Measurements from ENCODE around the gene PCNX1. TPM values are rescaled to one million over a fixed set of nuclear protein-coding genes. Genes with fewer than 3 reads are reported as not detected.

The PCNX1 gene
- total and polyA plus RNA-seq, 9 of the 15 experiments (the other 6 are each of a cell fraction or from before 2014, with no cell fraction given), result 0.30 to 4.5 (median 2.3) TPM

- TF ChIP-seq NR2C2 (CRISPR knock-in tag; IDR thresholded peaks at IDR 0.05) (no peak), NR2C2 (tag; IDR thresholded peaks at IDR 0.05) (no peak), GTF2F1 (IDR thresholded peaks at IDR 0.05; ENCODE audit: low read depth, low read length) (no peak), PTRF (tag; IDR thresholded peaks at IDR 0.05) (no peak), SRSF1 (IDR thresholded peaks at IDR 0.05; ENCODE audit: low read depth, low read length) (no peak), FOXO4 (CRISPR knock-in tag; IDR thresholded peaks at IDR 0.05) (no peak), YBX1 (IDR thresholded peaks at IDR 0.05) (no peak), HNRNPLL (IDR thresholded peaks at IDR 0.05; ENCODE audit: low read depth, low read length, poor library complexity, severe bottlenecking) (no peak)
These were observed 212.6 kb downstream of the PCNX1 start (continued) for GRCh38 chr14:71119832-71120231.

GRCh38 chr14:71121001-71121400 is 213.7 kb downstream of the PCNX1 start:
- ChIA-PET POLR2A (no interaction called here), CTCF (ENCODE audit: low intra/inter-chr PET ratio) (no interaction called here)
- in situ Hi-C loops (cut with MboI), result no loop called here
- Histone ChIP-seq H2AFZ (ENCODE audit: low read depth, low read length) (no peak overlapping the region), H3K9me1 (ENCODE audit: control insufficient read depth, insufficient read depth, low read length) (no peaks in the 10 kb centered on the region), H3K27ac (ENCODE audit: extremely low read depth, low read depth, low read length) (no peak overlapping the region), H3K4me1 (replicated peaks in 1 of 2; ENCODE audit: control insufficient read depth in 2 of 2, insufficient read depth in 2 of 2, low read length in 2 of 2) (no peaks in the 10 kb centered on the region; a peak in 1 of 5 replicates), H3K4me3 (no peak overlapping the region), H3K9me3 (replicated peaks; ENCODE audit: control insufficient read depth, insufficient read depth, low read depth, low read length) (no peaks in the 10 kb centered on the region), H3K4me2 (ENCODE audit: insufficient read depth, low read length) (no peak overlapping the region), H3K79me2 (ENCODE audit: control insufficient read depth, insufficient read depth, low read length) (no peaks in the 10 kb centered on the region), H3K36me3 (ENCODE audit: control insufficient read depth, insufficient read depth, low read length) (no peaks in the 10 kb centered on the region), H3K9ac (ENCODE audit: insufficient read depth in 1 of 2, low read depth in 2 of 2, low read length in 2 of 2) (no peak overlapping the region), H3K27me3 (ENCODE audit: control insufficient read depth in 2 of 2, insufficient read depth in 2 of 2, low read length in 2 of 2) (no peaks in the 10 kb centered on the region), H4K20me1 (replicated peaks; ENCODE audit: control insufficient read depth, insufficient read depth, low read length) (no peaks in the 10 kb centered on the region)
- no TSS peak for BruUV-seq (replicated peaks)
- intact Hi-C loops (cut with micrococcal nuclease), result no loop called here
- TF ChIP-seq ZNF143 (CRISPR knock-in tag; IDR thresholded peaks at IDR 0.05), result no peak
- TF ChIP-seq ZBED1 (IDR thresholded peaks at IDR 0.05), result no peak
- no peak for TF ChIP-seq RBM34 (IDR thresholded peaks at IDR 0.05; ENCODE audit: borderline replicate concordance, insufficient read depth, low read length)
- TF ChIP-seq IRF9 (tag; IDR thresholded peaks at IDR 0.05), result no peak
- no peak for TF ChIP-seq TRIM28 (IDR thresholded peaks at IDR 0.05)
- ATAC-seq, result no peak
- no peak for FAIRE-seq
- no peak for DNase-seq (ENCODE audit: extremely low read depth in 1 of 4, low spot score in 3 of 4)
- 60% methylated on average over 1 of the region's 1 CpG for WGBS (ENCODE audit: insufficient coverage, low coverage, missing lambda C conversion rate)
